Inflammatory macrophage (primary cell): ENCODE results near the gene VPS52.
"Not testable (repeated sequence)": the region's sequence is repeated elsewhere in the genome, so short reads cannot be mapped to it uniquely, and the experiment has no call there.

Source experiments
- DNase-seq, 2 donors: peaks; one replicate each; pipeline ENCODE4 v3.0.0-alpha.2; 2020 to 2022

The VPS52 gene

DNA sequence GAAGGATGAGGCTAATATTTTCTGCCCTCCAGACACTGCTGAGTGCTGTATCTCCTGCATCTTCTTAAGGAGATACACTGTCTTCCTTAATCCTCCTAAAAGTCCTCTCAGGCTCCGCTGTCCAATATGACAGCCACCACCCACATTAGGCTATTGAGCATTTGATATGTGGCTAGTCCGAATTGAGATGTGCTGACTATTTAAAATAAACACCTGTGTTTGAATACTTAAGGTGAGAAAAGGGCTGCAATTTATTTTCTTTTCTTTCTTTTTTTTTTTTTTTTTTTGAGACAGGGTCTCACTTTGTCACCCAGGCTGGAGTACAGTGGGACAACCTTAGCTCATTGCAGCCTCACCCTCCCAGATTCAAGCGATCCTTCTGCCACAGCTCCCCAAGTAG, 30.2 kb upstream of the VPS52 start:
- no peak for DNase-seq

- peak; percentile 91 to 93 for DNase-seq
Measured at GRCh38 chr6:33299237-33299944, 27.7 kb upstream of the VPS52 start.

- peak; percentile 59 to 70 for DNase-seq
Measured at GRCh38 chr6:33298773-33299236, 27.1 kb upstream of the VPS52 start, which contains the start of gene RGL2. Gene RGL2 (minus strand): TSS chr6:33298942. CDS start chr6:33298610, 332 bp downstream.

DNA sequence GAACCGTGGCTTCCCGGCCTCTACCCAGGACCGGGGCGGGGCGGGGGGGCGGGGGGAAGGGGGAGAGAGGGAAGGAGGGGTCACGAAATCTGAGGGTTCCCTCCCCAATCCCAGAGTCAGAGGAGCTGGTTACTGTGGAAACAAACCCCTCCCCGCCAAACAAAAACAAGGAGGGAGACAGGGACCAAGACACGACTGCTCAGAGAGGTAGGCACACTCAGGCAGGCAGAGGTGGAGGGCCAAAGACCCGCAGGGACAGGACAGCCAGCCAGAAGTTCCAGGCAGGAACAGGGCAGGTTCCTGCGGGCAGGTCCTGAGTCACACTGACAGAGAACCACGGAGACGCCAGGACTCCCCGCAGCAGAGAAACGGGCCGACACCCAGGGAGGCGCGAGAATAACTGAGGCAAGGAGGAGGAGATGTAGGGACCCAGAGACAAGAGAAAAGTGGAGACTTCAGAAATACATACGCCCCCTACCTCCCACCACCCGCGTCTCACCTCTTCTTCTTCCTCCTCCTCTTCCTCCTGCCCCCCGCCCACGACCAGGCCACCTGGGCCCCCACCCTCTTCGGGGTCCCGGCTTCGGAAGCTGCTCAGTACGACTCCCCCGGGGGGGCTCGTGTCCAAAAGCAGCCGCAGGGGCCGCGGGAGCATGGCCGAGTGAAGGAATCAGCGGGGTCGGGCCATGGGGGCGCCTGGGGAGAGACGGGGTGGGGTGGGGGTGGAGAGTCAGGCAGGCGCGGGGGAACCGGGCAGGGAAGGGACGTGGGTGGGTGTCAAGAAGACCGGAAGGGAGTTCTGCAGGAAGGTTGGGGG, 26.5 kb upstream of the VPS52 start:
- peak; percentile 72 to 79 for DNase-seq

- peak in 1 of 2 donors; percentile 32 for DNase-seq
Measured at GRCh38 chr6:33297406-33297955, 25.8 kb upstream of the VPS52 start.

DNA sequence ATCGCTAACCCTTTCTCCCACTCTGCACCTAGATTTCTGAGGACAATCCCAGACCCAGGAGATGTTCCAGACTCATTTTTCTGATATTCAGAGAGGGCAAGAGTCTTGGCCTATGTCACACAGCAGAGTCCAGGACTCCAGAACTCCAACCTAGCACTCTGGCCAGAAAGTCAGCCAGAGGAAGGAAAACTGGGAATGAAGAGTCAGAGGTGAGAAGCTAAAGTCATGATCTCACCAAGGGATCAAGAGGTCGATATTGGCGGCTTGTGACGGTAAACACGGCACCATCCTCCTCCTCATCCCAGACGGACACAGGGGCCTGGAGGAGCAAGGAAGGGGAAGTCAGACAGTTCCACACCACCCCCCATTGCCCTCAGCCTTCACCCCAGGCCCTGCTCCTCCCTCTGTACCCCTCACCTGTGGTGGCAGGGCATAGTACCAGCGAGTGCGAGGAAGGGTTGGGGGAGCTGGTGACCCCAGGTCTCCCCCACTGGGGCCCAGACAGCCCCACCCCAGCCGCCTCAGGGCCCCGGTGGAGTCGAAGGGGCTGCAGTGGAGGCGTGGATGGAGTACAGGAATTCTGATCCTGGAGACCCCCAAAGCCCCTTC, 25.2 kb upstream of the VPS52 start:
- DNase-seq: no peak

- DNase-seq: no peak
Measured at GRCh38 chr6:33295621-33296369, 24.1 kb upstream of the VPS52 start.

GRCh38 chr6:33294086-33294823, 22.6 kb upstream of the VPS52 start:
- no peak for DNase-seq

DNA sequence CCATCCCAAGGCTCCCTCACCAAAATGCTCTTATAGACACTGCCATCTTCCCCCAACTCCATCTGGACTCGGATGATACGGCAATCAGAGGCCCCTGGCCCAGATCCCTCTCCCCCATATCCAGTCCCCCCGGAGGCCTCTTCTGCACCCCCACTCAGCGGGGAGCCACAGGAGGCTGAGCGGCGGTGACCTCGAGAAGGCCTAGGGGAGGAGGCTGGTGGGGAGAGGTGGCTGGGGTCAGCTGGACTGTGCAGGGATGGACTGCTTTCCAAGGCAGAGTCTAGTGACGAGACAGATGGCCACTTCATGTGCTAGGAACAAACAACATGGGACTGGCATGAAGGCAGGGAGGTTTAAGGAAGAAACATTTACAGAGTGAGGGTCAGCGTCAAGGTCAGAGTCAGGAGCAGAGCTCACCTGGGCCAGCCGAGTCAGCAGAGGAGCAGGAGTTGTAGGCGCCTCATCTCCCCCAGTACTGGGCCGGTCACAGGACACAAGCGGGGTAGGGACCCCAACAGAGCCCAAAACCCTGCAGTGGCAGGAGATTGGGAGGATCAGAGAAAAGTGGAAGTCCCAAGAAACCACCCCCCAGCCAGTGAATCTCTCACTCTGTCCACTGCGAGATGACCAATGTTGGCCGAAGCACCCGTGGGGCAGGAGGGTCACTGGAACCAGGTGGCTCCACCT, 21.5 kb upstream of the VPS52 start:
- DNase-seq: no peak

DNA sequence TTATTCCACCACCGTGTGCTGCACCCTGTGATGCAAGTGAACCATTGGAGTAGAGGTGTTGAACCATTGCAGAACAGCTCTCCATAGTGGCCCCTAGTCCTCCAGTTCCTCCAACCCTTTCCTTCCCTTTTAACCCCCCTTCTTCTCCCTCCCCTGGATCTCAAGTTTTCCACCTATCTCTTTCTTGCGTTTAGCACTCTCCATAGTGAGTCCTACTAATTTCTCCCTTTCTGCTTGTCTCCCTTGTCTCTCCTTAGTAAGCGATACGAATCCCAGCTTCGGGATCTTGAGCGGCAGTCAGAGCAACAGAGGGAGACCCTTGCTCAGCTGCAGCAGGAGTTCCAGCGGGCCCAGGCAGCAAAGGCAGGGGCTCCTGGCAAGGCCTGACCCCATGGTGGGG, 18.8 kb upstream of the VPS52 start:
- DNase-seq: no peak

GRCh38 chr6:33289784-33290315, 18.2 kb upstream of the VPS52 start:
- DNase-seq: no peak

DNA sequence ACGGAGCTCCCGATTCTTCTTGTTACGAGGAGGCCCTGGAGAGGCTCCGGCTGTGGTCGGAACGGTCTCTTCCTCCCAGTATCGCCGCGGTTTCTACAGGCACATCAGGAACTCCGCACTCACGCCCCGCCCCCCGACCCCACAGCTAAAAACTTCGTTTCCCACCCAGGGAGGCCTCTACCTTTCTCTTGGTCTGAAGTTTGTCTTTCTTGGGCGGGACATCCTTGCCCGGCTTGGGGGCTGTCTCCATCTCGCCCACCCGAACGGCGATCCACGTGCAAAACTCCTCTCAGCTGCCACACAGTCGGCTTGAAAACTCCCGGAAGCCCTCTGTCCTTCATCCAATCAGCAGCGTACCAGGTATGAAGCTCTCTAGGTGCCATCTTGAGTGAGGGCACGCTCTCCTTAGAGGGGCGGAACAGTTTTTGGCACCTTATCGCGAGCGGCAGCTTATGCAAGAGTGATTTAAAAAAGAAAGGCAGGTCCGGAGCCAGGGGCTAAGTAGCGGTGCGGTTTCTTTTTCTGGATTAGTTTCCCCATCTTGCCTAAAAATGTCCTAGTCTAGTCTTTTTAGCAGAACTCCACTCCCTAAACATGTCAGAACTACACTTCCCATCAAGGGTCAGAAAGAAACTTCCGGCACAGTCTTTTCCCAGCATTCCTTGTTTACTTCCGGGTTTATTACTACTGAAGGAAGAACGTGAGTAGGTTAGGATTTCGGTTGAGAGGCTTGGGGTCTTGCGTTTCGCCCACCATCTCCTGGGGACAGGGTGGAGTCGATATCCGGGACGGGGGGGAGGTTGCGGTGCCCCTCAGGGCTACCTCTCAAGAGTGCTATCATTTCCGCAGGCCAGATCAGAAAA, 17.5 kb upstream of the VPS52 start, which contains the start of the genes PFDN6 and WDR46:
Gene PFDN6, plus strand, starts transcription at position 681 of the 863 bp plus-strand sequence. CDS start 256 bp downstream, outside the sequence.
Gene WDR46, minus strand, starts transcription at position 319 of the 863 bp plus-strand sequence. Its CDS starts 69 bp downstream, at position 250.
- peak; percentile 90 for DNase-seq

GRCh38 chr6:33288141-33288920, 16.7 kb upstream of the VPS52 start:
- no peak for DNase-seq

- no peak for DNase-seq
Measured at GRCh38 chr6:33286946-33287914, 15.6 kb upstream of the VPS52 start.

DNA sequence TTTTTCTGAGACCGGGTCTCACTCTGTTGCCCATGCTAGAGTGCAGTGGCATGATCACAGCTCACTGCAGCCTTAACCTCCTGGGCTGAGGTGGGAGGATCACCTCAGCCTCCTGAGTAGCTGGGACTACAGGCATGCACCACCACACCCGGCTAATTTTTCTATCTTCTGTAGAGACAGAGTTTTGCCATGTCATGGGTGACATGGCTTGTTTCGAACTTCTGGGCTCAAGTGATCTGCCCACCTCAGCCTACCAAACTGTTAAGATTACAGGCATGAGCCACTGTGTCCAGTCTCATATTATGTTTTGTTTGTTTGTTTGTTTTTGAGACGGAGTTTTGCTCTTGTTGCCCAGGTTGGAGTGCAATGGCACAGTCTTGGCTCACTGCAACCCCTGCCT, 13.5 kb upstream of the VPS52 start:
- not testable (repeated sequence) for DNase-seq

GRCh38 chr6:33280539-33280938, 8.9 kb upstream of the VPS52 start:
- no peak for DNase-seq

DNA sequence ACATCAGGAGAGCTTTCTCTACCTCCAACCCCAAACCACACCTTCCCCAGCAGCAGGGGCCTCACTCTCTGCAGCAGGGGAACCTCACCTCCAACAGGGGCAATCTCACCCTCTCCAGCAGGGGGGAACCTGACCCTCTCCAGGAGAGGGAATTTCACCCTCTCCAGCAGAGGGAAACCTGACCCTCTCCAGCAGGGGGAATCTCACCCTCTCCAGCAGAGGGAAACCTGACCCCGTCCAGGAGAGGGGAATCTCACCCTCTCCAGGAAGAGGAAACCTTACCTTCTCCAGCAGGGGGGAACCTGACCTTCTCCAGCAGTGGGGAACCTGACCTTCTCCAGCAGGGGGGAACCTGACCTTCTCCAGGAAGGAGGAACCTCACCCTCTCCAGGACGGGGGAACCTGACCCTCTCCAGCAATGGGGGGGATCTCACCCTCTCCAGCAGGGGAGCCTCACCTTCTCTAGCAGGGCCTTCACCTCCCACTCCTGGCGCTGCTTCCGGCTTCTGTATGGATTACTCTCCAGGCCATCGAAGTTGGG, 8.4 kb upstream of the VPS52 start:
- peak; percentile 35 to 48 for DNase-seq
